CD4-positive, alpha-beta T cell treated with Interleukin-6 for 4 hours (primary cell): ENCODE data around the gene ADRB2.

Experiments used
- DNase-seq: peaks from one replicate; pipeline ENCODE4 v3.0.0-alpha.2; 2020; ENCODE audit warnings: mixed read lengths

The ADRB2 gene

DNA sequence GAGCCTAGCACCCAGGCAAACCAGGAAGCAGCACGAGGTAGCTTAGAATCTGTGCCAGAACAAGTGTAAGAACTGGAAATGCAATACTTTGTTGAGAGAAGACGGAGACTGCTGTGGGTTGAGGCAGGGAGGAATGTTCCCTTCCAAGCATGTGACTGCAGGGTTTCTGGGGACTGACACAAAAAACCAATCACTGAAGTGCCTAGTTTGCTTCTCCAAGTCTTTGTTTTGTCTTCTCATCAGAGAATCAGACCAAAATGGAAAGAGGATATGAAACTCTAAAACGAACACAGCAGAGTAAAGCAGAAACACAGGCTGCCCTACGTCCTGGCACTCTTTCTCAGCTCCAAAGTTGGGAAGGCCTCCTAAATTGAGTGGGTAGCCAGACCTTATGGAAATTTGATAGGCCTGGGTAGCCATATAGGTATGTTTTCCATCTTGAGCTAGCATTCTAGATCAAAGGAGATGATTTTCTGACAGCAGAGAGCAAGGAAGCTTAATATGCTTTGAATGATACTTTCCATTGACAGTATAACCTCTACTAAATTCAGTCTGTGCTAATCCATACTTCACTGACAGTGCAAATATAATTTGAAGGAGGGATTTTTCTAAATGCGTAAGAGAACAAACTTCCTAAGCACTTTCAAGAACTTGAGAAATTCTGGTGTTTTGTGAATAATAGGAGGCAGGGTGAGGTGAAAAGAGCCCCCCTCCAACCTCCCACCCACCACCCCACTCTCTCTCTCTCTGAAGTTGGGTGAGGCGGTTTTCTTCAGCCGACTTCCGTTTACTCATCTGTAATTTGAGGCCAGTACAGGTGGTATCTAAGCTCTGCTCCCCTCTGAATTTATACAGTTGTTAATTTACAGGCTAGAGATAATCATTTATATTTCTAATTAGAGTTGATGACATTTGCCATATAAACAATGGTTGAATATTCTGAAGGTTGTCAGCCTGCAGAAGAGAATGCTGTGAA is 5.5 kb downstream of the ADRB2 start:
- DNase-seq = no peak

GRCh38 chr5:148833122-148833521 is 6.7 kb downstream of the ADRB2 start:
- no peak for DNase-seq

- DNase-seq = no peak
Observed at GRCh38 chr5:148833925-148834324, 7.5 kb downstream of the ADRB2 start.

DNA sequence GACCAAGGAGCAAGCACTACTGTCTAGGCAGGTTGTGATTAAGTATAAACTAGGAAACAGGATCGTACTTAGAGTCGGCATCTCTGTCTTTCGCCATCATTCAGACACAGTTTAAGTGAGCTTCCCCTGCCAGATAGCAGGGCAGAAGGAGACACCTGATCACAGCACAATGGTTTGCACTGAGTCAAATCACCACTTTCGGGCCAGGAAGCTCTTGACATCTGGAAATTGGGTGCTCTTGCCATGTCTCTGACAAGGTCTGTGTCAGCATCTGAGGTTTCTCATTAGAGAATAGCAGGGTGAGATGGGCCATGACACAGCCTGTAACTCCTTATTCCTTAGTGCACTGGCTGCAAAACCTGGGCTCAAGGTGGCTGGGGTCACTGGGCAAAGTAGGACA is 8.3 kb downstream of the ADRB2 start:
- no peak for DNase-seq

DNA sequence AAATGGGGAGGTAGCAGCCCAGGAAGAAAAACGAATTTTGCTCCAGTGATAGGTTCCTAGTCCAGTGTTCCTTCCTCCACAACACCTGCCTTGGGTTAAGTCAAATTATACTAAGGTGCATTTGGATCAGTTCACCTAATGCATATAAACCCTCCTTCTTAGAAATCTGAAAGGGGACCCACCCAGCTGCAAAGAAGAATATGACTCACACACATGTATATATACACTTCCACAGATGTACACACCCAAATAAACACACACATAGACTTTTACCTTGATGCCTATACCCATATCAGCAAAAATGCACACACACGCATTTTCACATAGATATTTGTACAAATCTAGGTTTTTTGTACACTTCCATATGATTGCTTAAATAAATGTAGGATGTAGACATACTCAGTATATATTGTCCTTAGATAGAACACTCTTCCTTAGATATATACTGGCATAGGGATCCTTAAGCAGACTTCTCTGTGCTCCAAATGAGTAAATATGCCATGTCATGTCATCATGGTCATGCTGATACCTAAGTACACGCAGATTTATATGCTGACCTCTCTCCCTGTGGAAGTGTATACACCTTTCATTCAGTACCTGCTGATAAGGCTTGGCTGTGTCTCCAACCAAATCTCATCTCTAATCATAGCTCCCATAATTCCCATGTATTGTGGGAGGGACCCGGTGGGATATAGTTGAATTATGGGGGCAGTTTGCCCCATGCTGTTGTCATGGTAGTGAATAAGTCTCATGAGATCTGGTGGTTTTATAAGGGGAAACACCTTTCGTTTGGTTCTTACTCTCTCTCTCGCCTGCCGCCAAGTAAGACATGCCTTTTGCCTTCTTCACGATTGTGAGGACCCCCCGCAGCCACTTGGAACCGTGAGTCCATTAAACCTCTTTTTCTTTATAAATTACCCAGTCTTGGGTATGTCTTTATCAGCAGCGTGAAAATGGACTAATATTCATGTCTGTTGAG is 10.2 kb downstream of the ADRB2 start:
- DNase-seq = no peak

DNA sequence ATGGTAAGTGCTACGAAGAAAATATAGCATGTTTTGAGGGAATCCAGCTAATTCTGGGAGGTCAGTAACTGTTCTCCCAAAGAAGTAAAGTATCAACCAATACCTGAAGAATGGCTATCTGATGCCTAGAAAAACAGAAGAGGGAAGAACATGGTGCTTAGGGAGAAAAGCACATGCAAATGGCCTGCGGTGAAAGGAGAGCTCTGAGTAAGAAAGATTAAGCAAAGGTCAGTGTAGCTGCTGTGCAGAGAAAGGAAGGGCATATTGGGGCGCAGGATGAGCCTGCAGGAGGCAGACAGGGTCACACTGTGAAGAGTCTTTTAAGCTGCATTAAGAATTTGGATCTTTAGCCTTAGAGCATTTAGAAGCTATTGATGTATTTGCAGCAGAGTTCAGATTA is 11.0 kb downstream of the ADRB2 start:
- DNase-seq = no peak

- DNase-seq = no peak
Observed at GRCh38 chr5:148838357-148838756, 11.9 kb downstream of the ADRB2 start.

- no peak for DNase-seq
Observed at GRCh38 chr5:148839960-148840359, 13.5 kb downstream of the ADRB2 start.

GRCh38 chr5:148840531-148840930 is 14.1 kb downstream of the ADRB2 start:
- DNase-seq = no peak

GRCh38 chr5:148841519-148841918 is 15.1 kb downstream of the ADRB2 start:
- DNase-seq = no peak

- no peak for DNase-seq
Observed at GRCh38 chr5:148842161-148842560, 15.8 kb downstream of the ADRB2 start.

GRCh38 chr5:148843510-148844318 is 17.3 kb downstream of the ADRB2 start:
- no peak for DNase-seq

DNA sequence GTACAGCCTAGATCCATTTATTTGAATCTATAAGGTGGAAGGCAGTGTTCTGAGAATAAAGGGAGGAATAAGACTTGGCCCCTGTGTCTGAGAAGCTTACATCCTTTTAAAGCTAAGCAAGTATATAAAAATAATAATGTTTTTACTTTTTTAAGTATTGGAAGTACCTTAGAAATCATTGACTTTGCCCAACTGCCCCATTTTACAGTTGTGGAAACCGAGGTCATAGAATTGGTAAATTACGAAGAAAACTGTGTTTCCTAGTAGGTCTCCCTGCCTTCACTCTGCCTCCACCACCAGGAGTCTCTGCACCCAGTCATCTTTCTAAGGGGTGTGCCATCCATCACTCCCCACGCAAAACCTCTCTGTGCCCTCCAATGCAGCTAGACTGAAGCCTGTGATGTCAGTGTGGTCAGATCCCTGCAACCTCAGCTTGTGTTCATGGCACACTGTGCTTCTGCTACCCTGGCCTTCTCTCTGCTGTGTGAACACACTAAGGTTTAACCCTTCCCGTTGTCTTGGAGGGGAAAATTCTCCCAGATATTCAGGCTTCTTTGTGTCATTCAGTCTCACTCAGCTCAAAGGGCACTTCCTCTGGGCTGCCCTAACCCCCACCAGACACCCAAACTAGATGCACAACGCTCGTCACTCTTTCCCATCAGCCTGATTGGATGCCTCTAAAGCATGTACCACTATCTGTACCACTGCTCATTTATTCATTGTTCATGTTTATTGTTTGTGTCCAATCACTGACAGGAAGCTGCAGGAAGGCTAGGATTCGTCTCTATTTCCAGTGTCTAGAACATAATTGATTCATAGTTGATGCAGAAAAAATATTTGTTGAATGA is 18.2 kb downstream of the ADRB2 start:
- peak; percentile 9 for DNase-seq

DNA sequence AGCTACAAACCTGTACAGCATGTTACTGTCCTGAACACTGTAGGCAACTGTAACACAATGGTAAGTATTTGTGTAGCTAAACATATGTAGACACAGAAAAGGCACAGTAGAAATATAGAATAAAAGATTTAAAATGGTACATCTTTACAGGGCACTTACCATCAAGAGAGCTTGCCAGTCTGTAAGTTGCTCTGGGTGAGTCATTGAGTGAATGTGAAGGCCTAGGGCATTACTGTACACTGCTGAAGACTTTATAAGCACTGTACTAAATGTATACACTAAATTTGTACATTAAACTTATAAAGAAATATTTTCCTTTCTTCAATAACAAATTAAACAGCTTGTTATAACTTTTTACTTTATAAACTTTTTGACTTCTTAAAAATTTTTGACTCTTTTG is 20.5 kb downstream of the ADRB2 start:
- DNase-seq = no peak

GRCh38 chr5:148847456-148847855 is 21.0 kb downstream of the ADRB2 start:
- DNase-seq = no peak

DNA sequence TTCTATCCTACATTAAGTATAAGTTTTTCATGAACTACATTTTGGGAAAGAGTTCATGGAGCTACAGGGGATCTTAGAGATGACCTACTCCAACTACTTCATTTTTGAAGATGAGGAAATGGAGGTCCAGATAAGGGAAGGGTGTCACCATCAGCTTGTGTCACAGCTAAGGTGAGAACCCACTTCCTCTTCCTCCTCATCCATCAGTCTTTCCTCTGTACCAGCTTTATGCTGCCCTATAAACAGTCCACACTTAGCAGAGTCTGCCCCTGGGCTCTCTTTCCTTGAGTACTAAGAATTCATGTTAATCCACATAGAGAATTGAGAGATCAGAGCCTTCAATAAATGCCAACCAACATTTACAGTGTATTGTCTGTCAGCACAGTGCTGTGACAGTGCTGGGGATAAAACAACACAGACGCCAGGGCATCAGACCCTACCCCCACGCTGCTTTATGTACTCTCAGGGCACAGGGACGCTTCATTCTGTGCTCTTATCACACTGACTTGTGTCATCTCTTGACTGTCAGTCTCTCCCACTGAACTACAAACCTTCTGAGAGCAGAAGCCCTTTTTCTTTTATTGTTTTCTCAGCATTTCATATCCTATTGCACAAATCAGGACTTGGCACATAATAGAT is 22.1 kb downstream of the ADRB2 start:
- peak; percentile 3 for DNase-seq

DNA sequence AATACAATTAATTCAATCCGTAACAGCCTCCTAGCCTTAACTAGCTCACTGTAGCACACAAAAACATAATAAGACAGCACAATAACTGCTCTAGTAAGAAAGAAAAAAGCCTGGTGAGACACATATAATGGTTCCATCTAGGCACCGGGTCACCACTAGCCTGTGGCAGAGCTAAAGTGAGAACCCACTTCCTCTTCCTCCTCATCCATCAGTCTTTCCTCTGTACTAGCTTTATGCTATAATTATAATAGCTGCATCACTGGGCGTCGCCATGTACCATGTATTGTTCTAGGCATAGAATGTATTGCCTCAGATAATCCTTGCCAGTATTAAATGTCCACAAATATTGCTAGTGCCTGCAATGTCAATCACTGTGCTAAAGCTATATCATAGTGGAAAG is 23.1 kb downstream of the ADRB2 start:
- DNase-seq = peak; percentile 43

DNA sequence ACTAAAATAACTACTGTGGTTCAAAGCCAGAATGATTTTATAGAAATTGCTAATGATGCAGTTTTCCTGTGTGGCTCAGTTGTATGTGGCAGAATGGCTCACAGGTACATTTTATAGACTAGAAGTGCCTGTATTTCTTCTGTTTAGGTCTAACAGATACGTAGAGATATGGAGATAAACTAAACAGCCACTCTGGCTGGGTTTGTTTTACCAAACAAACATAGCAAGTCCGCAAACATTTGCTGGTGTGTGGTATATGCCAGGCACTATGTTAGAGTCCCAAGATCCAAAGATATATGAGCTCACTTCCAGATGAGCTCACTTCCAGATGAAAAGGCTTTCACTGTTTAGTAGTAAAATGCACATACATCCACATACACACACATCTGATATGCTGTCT is 24.4 kb downstream of the ADRB2 start:
- no peak for DNase-seq

- no peak for DNase-seq
Observed at GRCh38 chr5:148853868-148854267, 27.5 kb downstream of the ADRB2 start.

DNA sequence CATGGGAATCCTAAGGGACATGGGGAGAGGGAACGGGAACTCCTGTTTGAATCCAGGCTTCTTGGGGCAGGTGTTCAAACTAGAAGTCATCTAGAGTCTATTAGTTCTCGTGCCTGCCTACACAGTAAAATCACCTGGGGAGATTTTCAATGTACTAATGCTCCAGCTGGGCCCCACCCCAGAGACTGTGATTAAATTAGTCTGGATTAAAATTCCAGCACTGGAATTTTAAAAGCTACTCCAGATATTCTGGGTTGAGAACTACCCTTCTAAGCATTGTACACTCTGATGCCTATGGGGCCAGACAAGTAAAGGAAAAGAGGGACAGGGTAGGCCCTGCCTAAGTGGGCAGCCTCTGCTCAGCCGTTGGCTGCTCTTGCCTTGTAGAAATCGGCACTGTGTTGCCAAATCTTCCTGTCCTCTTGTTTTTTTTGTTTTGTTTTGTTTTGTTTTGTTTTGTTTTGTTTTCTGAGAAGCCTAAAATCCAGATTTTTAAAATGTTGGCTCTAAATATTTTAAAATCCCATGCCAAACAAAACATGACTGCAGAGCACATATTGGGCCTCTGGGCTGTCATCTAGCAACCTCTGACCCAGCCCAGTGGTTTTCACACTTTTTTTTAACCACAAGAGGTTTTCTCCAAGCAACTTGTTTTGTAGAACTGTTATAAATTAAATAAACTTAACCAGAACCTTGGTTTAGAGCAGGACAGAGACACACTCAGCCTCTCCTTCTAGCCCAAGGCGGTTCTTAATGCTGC is 29.0 kb downstream of the ADRB2 start:
- no peak for DNase-seq
